Posterior vena cava (tissue), 2 donors: ENCODE measurements around the gene OR6S1. TPM values are rescaled to one million over a fixed set of nuclear protein-coding genes. Genes with fewer than 3 reads are reported as not detected.

Experiments
- DNase-seq: peaks from one replicate; pipeline ENCODE4 v3.0.0-alpha.2; 2020; ENCODE audit warnings: low spot score
- intact Hi-C, 2 donors: fragments of 100-400 bp; cut with DNase I; formaldehyde crosslinking; loops; one replicate each; pipeline versions ENCODE4 v1.14.1 to v1.14.2; 2022 to 2023
- long read RNA-seq, 2 donors: library from polyadenylated mRNA; unstranded; transcript quantifications; one replicate each; pipeline ENCODE4 v2.0.0, GENCODE V29; 2020 to 2021
- total RNA-seq, 2 donors: library from RNA; stranded (reverse); fragmentation: NEBNext Ultra II Directional; extraction: Animal tissue kit (Norgen Biotek cat#: 25700); gene quantifications; one replicate each; pipeline ENCODE4 v1.2.1, GENCODE V29; 2021
- donor health status: DM: yes; HTN: yes; CAD: no.
- donor health status: DM: yes; HTN: yes; CAD: no.

Gene OR6S1, protein sequence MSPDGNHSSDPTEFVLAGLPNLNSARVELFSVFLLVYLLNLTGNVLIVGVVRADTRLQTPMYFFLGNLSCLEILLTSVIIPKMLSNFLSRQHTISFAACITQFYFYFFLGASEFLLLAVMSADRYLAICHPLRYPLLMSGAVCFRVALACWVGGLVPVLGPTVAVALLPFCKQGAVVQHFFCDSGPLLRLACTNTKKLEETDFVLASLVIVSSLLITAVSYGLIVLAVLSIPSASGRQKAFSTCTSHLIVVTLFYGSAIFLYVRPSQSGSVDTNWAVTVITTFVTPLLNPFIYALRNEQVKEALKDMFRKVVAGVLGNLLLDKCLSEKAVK
- total RNA-seq: not detected
- long read RNA-seq, donor 1: 0 reads
- long read RNA-seq, donor 2: 0 reads

DNA sequence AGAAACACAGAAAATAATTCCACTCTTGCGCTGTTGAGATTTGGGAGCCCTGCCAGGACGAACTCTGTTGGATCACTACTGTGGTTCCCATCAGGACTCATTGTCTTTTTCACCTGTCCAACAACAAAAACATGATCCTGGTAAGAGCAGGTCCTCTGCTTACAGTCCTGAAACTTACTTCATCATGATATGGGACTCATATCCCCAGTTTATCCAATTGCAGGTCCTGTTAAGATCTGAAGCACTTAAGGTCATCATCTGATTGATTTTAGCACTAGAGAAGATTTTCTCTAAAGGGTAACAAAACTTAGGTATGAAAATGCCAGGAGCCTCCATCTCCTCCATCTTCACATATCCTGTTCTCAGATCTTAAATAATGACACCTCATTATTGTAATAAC, at the start of gene OR6S1:
Gene OR6S1 (minus strand): TSS at position 101 of the 400 bp plus-strand sequence. CDS start 0 bp downstream, at position 101.
- intact Hi-C loops: no loop called here
- no peak for DNase-seq

DNA sequence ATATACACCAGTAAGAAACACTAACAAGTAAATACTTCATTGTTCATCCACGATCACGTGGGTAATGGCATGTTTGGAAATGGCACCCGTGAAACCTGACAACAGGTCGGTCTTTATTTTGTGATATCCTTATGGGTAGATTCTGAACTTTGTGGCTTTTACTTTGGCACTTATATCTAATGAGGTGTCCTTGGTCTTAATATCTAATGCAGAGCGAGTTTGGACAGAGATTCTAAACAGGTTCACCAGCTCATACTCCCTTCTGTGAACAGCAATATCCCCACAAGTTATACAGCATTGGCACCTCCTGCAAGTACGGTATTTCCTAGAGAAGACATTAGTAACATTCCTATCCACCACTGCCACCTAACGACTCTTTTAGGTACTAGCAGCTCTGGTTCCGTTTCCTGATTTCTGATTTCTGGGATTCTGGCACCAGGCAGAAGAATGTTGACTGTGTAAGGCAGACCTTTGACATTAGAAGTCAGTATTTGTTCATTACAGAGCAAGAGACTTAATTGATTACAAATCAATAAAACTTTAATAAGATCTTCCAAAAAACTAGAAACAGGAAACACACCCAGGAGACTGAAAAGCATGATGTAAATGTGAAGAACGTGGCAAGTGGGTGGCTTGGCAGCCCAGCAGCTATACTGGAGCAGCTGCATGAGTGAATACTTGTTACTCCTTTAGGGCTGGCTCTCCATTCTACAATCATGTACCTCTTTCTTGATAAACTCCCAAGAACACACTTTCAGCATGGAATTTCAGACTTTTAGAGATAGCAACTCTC, 49.6 kb upstream of the OR6S1 start:
- no peak for DNase-seq
- intact Hi-C loops: no loop called here

DNA sequence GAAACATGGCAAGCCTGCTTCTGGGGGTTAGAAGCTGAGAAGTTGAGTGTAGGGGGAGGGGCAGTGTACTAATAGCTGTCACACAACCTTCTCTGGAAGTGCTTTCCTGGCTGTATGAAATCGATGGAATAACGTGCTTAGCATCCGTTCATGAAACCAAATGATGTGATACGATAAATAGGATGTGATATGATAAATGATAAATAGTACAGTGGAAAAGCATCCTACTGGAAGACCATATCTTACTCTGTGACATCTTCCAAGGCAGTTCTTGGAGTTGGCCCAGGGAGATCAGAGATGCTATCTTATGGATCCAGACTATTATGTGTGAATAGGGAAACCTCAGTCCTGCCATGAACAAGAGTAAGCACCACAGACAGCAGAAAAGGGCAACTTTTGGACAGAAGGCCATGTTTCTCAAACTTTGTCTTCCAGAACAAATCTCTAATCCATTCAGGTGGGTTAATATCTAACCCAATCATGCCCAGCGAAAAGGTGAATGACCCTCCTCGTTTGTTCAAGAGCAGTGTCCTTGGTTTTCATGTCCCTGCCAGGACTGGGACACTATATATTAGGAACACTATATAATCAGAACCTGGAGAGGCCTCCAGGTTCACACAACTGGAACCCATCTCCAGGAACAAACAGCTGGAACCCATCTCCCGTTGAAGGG, 46.8 kb upstream of the OR6S1 start, which contains the start of gene ANG:
Gene ANG (plus strand): TSS at position 598 of the 673 bp plus-strand sequence. CDS start 4,801 bp downstream, outside the sequence.
- no peak for DNase-seq
- intact Hi-C loops: loop anchor here (1.0 to 10.0 kb wide), 5 partner anchors 22 to 354 kb away; partner anchors contain the start of genes CCNB1IP1 (in 1 of the 2), PARP2 (in 1 of the 2) and PIP4P1 (in 1 of the 2)

DNA sequence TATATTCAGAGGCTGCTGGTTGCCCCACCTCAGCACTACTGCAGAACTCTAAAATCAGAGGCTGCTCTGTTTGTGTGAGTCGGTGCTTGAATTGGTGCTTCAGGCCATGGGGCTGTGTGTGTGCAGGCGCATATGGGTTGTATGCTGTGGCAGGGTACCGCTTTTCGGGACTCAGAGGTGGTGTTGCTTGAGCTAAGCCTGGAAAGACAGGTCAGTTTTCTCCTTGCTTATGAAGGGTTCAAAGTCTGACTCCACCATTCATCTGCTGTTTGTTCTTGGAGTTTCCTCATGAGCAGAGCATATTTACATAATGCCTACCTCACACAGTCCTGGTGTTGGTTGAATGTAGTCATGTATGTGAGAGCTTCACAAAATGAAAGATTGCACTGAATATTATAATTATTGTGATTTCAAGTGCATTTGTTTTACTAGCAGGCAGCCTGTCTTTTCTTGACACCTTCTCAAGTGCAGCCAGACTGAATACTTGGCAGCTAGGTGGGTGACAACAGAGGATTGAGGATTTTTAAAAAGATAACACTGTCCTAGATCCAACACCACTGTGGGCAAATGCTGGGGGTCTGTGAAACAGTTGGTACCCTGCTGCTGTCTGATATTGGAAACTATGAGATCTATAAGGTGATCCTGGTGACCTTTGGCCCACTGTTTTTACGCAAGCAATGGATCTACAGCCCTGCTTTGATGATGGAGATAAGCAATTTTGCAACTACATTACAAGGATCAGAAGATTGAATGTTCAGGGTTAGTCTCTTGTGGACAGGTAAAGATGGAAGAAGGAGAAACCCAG, 46.1 kb upstream of the OR6S1 start:
- no peak for DNase-seq
- intact Hi-C loops: loop anchor here (1.0 to 10.0 kb wide), 5 partner anchors 21 to 353 kb away; partner anchors contain the start of genes CCNB1IP1 (in 1 of the 2), PARP2 (in 1 of the 2) and PIP4P1 (in 1 of the 2)

DNA sequence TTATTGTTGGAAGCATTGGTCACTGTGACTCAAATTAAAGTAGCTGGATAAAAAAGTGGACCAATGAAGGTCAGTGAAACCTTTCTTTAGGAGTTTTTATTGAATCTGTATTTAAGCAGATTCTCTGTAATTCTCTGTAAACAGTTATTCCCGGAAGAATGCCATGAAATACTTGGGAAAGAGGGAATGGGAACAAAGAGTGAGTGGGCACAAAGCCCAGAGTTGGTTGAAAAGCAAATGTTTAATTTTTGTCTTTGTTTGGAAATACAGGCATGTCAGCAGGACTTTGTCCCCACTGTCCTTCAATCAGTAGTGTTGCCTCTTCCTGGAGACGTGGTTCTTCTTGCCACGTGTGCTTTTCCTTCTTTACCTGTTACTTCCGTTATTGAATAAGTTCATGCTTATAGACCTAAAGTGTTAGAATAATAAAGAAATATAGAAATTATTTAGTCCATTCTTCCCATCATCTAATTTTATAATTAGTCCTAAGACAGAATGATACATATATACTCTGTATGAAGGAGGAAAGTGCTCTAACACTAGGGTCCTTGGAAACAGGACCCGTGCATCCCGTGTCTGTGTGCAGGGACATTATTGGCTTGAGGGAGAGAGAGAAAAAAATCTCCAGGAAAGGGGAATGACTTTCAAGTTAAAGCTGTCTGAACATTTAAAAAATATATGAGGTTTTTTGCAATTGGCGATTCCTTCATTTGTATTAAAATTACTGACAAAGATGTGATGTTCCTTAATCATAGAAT, 45.1 kb upstream of the OR6S1 start:
- intact Hi-C loops: loop anchor here (5.0 to 10.0 kb wide), 3 partner anchors 74 to 352 kb away; partner anchors contain the start of genes CCNB1IP1 (in 1 of the 2) and PARP2 (in 1 of the 2)
- DNase-seq: no peak

DNA sequence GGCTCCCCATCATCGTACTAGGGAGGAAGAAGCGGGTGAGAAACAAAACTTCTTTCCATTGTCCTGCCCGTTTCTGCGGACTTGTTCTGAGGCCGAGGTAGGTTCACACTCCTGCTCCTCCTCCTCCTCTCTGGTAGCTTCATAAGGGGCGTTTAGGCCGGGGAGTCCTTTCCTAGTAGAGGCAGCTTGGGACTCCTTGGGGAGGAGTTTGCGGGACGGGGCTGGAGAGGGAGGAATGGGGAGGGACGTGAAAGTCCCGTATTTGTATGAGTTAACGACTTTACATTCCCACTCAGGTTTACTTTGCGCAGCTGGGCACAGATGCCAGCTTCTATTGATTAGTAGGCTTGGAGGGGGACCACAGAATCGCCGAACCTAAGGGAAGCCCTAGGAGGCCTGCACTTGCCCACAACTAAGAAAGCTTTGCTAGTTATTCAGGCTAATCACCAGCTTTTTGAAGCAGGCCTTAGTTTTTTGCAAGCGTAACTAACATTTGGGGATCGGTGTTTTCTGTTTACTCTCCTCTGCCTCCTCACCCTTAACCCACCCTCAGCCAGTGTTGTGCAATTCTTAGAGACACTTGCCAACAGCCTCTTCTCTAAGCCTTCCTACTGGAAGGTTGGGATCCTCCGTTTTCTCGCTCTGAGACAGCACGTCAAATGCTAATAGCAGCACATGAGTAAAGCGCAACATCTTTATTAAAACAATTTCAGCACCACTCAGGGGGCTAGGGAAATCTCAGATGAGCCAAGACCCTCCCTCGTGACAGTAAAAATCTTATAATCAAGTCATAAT, 43.4 kb upstream of the OR6S1 start:
- no peak for DNase-seq
- intact Hi-C loops: loop anchor here (5.0 to 10.0 kb wide), 5 partner anchors 58 to 350 kb away; partner anchors contain the start of genes CCNB1IP1 (in 1 of the 2), PARP2 (in 1 of the 2) and TEP1 (in 1 of the 2)

DNA sequence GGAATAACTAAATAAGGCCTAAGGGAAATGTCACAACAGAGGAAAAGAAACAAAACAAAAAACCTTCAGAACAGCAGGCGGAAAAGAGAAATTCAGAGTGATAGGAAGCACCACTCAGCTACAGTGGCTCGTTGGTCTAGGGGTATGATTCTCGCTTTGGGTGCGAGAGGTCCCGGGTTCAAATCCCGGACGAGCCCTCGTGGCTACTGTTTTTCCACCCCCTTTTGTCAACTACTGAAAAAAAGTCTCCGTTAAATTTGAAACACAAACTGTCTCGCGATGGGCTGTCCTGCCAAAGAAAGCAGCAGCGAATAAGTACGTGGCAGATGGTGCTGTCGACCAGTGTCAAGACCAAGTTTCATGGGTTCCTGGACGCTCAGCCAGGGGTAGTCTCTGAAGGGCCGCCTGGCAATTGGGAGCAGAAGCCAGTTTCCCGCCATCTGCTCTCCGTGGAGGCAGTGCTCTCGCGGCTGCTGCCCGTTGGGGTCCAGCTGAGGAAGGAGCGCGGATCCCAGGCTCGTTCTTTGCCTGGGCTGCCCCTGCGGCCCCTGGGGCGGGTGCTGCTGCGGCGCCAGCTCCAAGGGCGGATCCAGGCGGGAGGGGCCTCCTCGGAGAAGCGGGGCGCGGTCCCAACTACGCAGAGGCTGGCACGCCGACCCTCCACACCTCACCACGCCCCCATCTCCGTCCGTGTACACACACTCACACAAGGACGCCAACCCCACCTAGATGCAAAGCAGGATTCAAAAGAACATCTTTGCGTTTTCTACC, 42.6 kb upstream of the OR6S1 start, which contains the start of gene RNASE4:
Gene RNASE4 (plus strand): TSS at position 670 of the 771 bp plus-strand sequence. CDS start 14,812 bp downstream, outside the sequence.
- DNase-seq: peak; percentile 94
- intact Hi-C loops: loop anchor here (5.0 to 10.0 kb wide), 5 partner anchors 57 to 349 kb away; partner anchors contain the start of genes CCNB1IP1 (in 1 of the 2), PARP2 (in 1 of the 2) and TEP1 (in 1 of the 2)

DNA sequence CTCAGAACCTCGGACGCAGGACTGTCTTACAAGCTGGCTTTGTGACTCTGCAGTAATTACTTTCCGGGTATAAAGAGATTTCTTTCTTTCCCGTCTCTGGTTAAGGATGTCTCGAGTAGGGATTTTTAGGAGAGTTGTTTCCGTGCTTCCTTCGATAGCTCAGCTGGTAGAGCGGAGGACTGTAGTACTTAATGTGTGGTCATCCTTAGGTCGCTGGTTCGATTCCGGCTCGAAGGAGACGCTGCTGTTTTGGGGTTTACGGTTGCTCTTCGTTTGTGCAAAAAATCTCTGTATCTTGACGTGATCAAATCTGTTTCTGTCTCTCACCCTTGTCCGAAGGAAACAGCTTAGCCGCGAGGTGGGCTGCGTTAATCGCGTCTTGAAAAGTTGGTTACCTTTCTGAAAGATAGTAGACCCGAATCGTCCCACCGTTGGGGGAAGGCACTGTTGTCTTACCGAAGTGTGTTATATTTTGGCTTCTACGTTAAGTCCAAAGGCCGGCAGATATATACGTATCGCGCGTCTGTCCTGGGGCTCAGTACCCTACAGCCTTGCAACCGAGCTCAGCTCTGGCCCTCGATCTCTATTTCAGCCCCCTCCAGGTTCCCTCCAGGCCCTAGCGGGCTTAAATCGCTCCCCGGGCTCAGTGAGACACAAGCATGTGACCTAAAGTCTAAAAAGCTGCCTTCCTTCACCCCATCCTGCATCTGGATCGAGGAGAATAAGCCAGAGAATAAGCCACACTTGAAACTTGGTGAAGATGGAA, 41.8 kb upstream of the OR6S1 start:
- peak; percentile 93 for DNase-seq
- intact Hi-C loops: loop anchor here (5.0 to 10.0 kb wide), 5 partner anchors 56 to 349 kb away; partner anchors contain the start of genes CCNB1IP1 (in 1 of the 2), PARP2 (in 1 of the 2) and TEP1 (in 1 of the 2)

DNA sequence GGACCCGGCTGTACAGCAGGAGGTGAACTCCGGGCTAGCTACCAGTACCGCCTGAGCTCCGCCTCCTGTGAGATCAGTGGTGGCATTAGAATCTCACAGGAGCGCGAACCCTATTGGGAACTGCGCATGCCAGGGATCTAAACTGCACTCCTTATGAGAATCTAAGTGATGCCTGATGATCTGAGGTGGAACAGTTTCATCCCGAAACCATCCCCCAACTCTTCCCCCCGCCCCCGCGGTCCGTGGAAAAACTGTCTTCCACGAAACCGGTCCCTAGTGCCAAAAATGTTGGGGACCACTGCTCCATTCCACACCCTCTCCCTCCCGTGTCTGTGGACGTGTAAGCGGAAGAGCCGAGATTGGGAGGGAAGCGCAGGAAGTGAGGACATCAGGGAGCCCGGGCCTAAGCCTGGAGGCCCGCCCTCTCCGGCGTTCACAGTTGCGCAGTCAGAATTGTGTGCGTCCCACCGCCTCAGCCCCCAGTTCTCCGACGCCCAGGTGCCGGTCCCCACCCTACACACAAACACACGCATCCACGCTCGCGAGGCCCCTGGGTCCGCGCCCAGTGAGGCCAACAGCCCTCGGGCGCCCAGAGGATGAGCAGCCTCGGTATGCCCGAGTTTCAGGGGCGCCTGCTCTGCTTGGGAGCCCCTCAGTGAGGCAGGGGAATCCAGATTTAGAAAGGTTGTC, 41.1 kb upstream of the OR6S1 start:
- intact Hi-C loops: loop anchor here (5.0 to 10.0 kb wide), 5 partner anchors 55 to 348 kb away; partner anchors contain the start of genes CCNB1IP1 (in 1 of the 2), PARP2 (in 1 of the 2) and TEP1 (in 1 of the 2)
- peak; percentile 96 for DNase-seq

DNA sequence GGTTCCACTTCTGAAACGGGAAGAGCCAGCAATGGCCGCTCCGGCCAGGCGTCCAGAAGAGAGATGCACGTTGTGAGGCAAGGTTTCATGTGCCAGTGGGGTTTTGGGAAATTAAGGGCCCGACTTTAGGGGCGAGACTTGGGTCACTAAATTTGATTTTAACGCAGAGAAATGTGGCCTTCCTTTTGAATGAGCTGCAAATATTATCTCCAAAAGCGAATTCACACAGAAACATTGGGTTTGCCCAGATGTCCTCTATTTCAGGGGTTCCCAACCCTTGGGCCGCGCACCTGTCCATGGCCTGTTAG, 40.6 kb upstream of the OR6S1 start:
- intact Hi-C loops: loop anchor here (5.0 to 10.0 kb wide), 5 partner anchors 55 to 347 kb away; partner anchors contain the start of genes CCNB1IP1 (in 1 of the 2), PARP2 (in 1 of the 2) and TEP1 (in 1 of the 2)

DNA sequence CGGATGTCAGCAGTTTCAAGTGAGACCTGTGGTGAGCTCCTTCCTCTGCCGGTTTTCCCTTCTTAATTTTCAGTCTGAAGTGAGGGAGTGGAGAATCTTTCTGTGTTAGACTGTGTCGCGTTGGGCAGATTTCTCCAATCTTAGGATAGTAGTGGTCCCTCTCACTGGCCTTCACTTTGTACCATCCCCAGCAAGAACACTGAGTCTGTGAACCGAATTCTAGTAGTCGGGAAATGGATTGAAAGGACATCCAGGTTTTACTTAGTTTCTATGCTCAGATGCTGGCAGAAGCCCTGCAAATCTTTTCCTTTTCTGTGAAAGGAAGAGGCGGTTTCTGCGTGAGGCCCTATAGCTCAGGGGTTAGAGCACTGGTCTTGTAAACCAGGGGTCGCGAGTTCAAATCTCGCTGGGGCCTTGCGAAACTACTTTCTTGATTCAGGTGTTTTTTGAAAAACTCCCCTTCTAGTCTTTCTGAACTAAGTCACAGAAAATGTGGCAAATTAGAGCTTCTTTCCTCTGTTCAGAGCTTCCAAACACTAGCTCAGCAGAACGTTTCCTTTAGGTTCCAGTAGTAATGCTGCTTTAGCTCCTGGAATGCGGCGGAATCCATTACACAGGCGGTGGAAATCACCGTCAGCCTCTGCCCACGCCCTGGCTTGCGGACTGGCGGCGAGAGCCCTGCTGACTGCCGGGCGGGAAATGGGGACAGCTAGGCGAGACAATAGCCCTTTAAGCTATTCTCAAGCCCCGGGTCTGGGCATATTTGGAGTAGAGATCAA, 40.0 kb upstream of the OR6S1 start:
- peak; percentile 90 for DNase-seq
- intact Hi-C loops: loop anchor here (5.0 to 10.0 kb wide), 5 partner anchors 54 to 347 kb away; partner anchors contain the start of genes CCNB1IP1 (in 1 of the 2), PARP2 (in 1 of the 2) and TEP1 (in 1 of the 2)

More for the DNA sequence above, 40.6 kb upstream of the OR6S1 start:
- no peak for DNase-seq

DNA sequence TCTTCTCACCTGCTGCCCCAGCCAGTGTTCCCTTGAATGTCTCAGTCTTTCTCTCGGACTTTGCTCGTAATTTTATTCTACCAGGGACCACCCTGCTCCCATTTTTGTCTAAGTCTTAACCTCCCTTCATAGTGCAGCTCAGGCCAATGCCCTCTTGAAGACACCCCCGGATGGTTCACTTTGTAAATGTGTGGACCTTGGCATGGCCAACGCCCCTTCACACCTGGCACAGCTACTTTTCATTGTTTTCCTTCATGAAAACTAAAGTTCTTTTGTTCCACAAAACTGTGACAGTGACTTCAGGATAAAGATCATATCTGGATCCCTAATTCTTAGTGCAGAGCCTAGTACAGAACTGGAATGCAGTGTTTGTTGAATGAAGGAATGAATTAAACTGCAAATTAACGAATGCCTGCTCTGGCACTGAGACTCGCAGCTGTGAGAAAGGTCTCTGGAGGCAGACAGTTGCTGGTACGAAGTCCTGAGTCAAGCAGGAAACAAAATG, 39.4 kb upstream of the OR6S1 start:
- intact Hi-C loops: loop anchor here (5.0 to 10.0 kb wide), 5 partner anchors 54 to 346 kb away; partner anchors contain the start of genes CCNB1IP1 (in 1 of the 2), PARP2 (in 1 of the 2) and TEP1 (in 1 of the 2)
- no peak for DNase-seq

DNA sequence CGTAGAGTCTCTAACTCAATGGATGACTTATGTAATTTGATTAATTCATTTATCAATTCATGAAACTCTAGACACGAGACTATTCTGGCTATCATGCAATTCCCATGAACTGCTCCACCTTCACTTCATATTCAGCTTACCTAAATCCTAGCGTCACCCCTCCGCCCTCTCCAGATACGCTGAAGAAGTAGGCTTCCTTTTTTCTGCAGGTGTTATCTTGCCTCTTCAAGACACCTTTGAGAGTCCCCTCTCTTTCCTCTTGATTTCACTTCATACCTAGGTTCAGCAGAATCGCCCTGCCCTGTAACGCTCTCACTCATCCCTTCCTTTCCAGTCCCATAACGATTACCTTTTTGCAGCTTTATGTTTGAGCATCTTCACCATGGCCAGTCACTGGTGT, 38.9 kb upstream of the OR6S1 start:
- no peak for DNase-seq
- intact Hi-C loops: loop anchor here (5.0 to 10.0 kb wide), 5 partner anchors 53 to 346 kb away; partner anchors contain the start of genes CCNB1IP1 (in 1 of the 2), PARP2 (in 1 of the 2) and TEP1 (in 1 of the 2)
